ENCODE results near the gene SMTN.

The SMTN gene

GRCh38 chr22:31080848-31081649 lies at the start of gene SMTN:
SMTN (plus strand) TSS chr22:31081318; CDS start chr22:31083259, 1,941 bp downstream.
- no peaks in the 10 kb centered on the region for H3K9me3 ChIP-seq (ENCODE audit: control insufficient read depth in 2 of 2, low read length in 2 of 2)
- H3K4me3 ChIP-seq (ENCODE audit: low read length in 2 of 2): peak within 1 kb of the TSS; percentile 92 to 96
- peak within 1 kb of the TSS; percentile 96 to 98 for H3K9ac ChIP-seq (ENCODE audit: low read length in 2 of 2)
- no peaks in the 10 kb centered on the region for H3K27me3 ChIP-seq (ENCODE audit: control insufficient read depth in 1 of 2, insufficient read depth in 2 of 2, low read length in 2 of 2)
- peak within 1 kb of the TSS; percentile 98 for H3K27ac ChIP-seq (ENCODE audit: low read length)
- peaks cover 57% of the 10 kb centered on the region for H3K4me1 ChIP-seq (ENCODE audit: control insufficient read depth, insufficient read depth, low read length)
- peaks cover 0 to 12% of the 10 kb centered on the region in 2 donors for H3K36me3 ChIP-seq (ENCODE audit: control insufficient read depth in 2 of 2, insufficient read depth in 2 of 2, low read length in 2 of 2)

GRCh38 chr22:31036671-31037550 lies 44.2 kb upstream of the SMTN start:
- Histone ChIP-seq H3K4me3 (ENCODE audit: low read length in 2 of 2) (peak overlapping the region; percentile 38 to 57), H3K36me3 (ENCODE audit: control insufficient read depth in 2 of 2, insufficient read depth in 2 of 2, low read length in 2 of 2) (no peaks in the 10 kb centered on the region), H3K4me1 (ENCODE audit: control insufficient read depth, insufficient read depth, low read length) (peaks cover 50% of the 10 kb centered on the region), H3K9me3 (ENCODE audit: control insufficient read depth in 2 of 2, low read length in 2 of 2) (no peaks in the 10 kb centered on the region), H3K9ac (ENCODE audit: low read length in 2 of 2) (peak overlapping the region; percentile 64 to 74), H3K27ac (ENCODE audit: low read length) (peak overlapping the region; percentile 95), H3K27me3 (ENCODE audit: control insufficient read depth in 1 of 2, insufficient read depth in 2 of 2, low read length in 2 of 2) (no peaks in the 10 kb centered on the region)

- peak overlapping the region; percentile 23 to 55 for H3K9ac ChIP-seq (ENCODE audit: low read length in 2 of 2)
- peak overlapping the region; percentile 74 for H3K27ac ChIP-seq (ENCODE audit: low read length)
- H3K4me3 ChIP-seq (ENCODE audit: low read length in 2 of 2): no peak overlapping the region
- H3K27me3 ChIP-seq (ENCODE audit: control insufficient read depth in 1 of 2, insufficient read depth in 2 of 2, low read length in 2 of 2): no peaks in the 10 kb centered on the region
- no peaks in the 10 kb centered on the region for H3K9me3 ChIP-seq (ENCODE audit: control insufficient read depth in 2 of 2, low read length in 2 of 2)
- H3K36me3 ChIP-seq (ENCODE audit: control insufficient read depth in 2 of 2, insufficient read depth in 2 of 2, low read length in 2 of 2): no peaks in the 10 kb centered on the region
- H3K4me1 ChIP-seq (ENCODE audit: control insufficient read depth, insufficient read depth, low read length): peaks cover 50% of the 10 kb centered on the region
Measured at GRCh38 chr22:31038686-31039085, 42.4 kb upstream of the SMTN start.

GRCh38 chr22:31039393-31039792 lies 41.7 kb upstream of the SMTN start:
- Histone ChIP-seq H3K4me3 (ENCODE audit: low read length in 2 of 2) (peak overlapping the region in 1 of 2 donors; percentile 40), H3K27me3 (ENCODE audit: control insufficient read depth in 1 of 2, insufficient read depth in 2 of 2, low read length in 2 of 2) (no peaks in the 10 kb centered on the region), H3K9me3 (ENCODE audit: control insufficient read depth in 2 of 2, low read length in 2 of 2) (no peaks in the 10 kb centered on the region), H3K4me1 (ENCODE audit: control insufficient read depth, insufficient read depth, low read length) (peaks cover 55% of the 10 kb centered on the region), H3K27ac (ENCODE audit: low read length) (peak overlapping the region; percentile 74), H3K36me3 (ENCODE audit: control insufficient read depth in 2 of 2, insufficient read depth in 2 of 2, low read length in 2 of 2) (no peaks in the 10 kb centered on the region), H3K9ac (ENCODE audit: low read length in 2 of 2) (peak overlapping the region; percentile 23 to 42)

GRCh38 chr22:31040542-31041398 lies 40.3 kb upstream of the SMTN start:
- no peaks in the 10 kb centered on the region for H3K27me3 ChIP-seq (ENCODE audit: control insufficient read depth in 1 of 2, insufficient read depth in 2 of 2, low read length in 2 of 2)
- H3K4me3 ChIP-seq (ENCODE audit: low read length in 2 of 2): no peak overlapping the region
- H3K36me3 ChIP-seq (ENCODE audit: control insufficient read depth in 2 of 2, insufficient read depth in 2 of 2, low read length in 2 of 2): no peaks in the 10 kb centered on the region
- H3K27ac ChIP-seq (ENCODE audit: low read length): peak overlapping the region; percentile 58
- H3K4me1 ChIP-seq (ENCODE audit: control insufficient read depth, insufficient read depth, low read length): peaks cover 56% of the 10 kb centered on the region
- no peaks in the 10 kb centered on the region for H3K9me3 ChIP-seq (ENCODE audit: control insufficient read depth in 2 of 2, low read length in 2 of 2)
- H3K9ac ChIP-seq (ENCODE audit: low read length in 2 of 2): peak overlapping the region in 1 of 2 donors; percentile 21

- Histone ChIP-seq H3K9ac (ENCODE audit: low read length in 2 of 2) (peak overlapping the region in 1 of 2 donors; percentile 36), H3K4me1 (ENCODE audit: control insufficient read depth, insufficient read depth, low read length) (peaks cover 32% of the 10 kb centered on the region), H3K36me3 (ENCODE audit: control insufficient read depth in 2 of 2, insufficient read depth in 2 of 2, low read length in 2 of 2) (no peaks in the 10 kb centered on the region), H3K4me3 (ENCODE audit: low read length in 2 of 2) (peak overlapping the region in 1 of 2 donors; percentile 22), H3K27me3 (ENCODE audit: control insufficient read depth in 1 of 2, insufficient read depth in 2 of 2, low read length in 2 of 2) (no peaks in the 10 kb centered on the region), H3K9me3 (ENCODE audit: control insufficient read depth in 2 of 2, low read length in 2 of 2) (no peaks in the 10 kb centered on the region), H3K27ac (ENCODE audit: low read length) (peak overlapping the region; percentile 86)
Measured at GRCh38 chr22:31044262-31044861, 36.8 kb upstream of the SMTN start.

- Histone ChIP-seq H3K9me3 (ENCODE audit: control insufficient read depth in 2 of 2, low read length in 2 of 2) (no peaks in the 10 kb centered on the region), H3K4me1 (ENCODE audit: control insufficient read depth, insufficient read depth, low read length) (peaks cover 16% of the 10 kb centered on the region), H3K36me3 (ENCODE audit: control insufficient read depth in 2 of 2, insufficient read depth in 2 of 2, low read length in 2 of 2) (no peaks in the 10 kb centered on the region), H3K27me3 (ENCODE audit: control insufficient read depth in 1 of 2, insufficient read depth in 2 of 2, low read length in 2 of 2) (no peaks in the 10 kb centered on the region), H3K27ac (ENCODE audit: low read length) (peak overlapping the region; percentile 46), H3K4me3 (ENCODE audit: low read length in 2 of 2) (no peak overlapping the region), H3K9ac (ENCODE audit: low read length in 2 of 2) (no peak overlapping the region)
Measured at GRCh38 chr22:31045900-31046538, 35.1 kb upstream of the SMTN start.

- Histone ChIP-seq H3K27me3 (ENCODE audit: control insufficient read depth in 1 of 2, insufficient read depth in 2 of 2, low read length in 2 of 2) (no peaks in the 10 kb centered on the region), H3K4me1 (ENCODE audit: control insufficient read depth, insufficient read depth, low read length) (peaks cover 16% of the 10 kb centered on the region), H3K36me3 (ENCODE audit: control insufficient read depth in 2 of 2, insufficient read depth in 2 of 2, low read length in 2 of 2) (no peaks in the 10 kb centered on the region), H3K27ac (ENCODE audit: low read length) (peak overlapping the region; percentile 46), H3K4me3 (ENCODE audit: low read length in 2 of 2) (no peak overlapping the region), H3K9me3 (ENCODE audit: control insufficient read depth in 2 of 2, low read length in 2 of 2) (no peaks in the 10 kb centered on the region), H3K9ac (ENCODE audit: low read length in 2 of 2) (no peak overlapping the region)
Measured at GRCh38 chr22:31046539-31047226, 34.4 kb upstream of the SMTN start.

GRCh38 chr22:31048570-31048969 lies 32.5 kb upstream of the SMTN start:
- Histone ChIP-seq H3K27ac (ENCODE audit: low read length) (no peak overlapping the region), H3K4me3 (ENCODE audit: low read length in 2 of 2) (no peak overlapping the region), H3K4me1 (ENCODE audit: control insufficient read depth, insufficient read depth, low read length) (peaks cover 18% of the 10 kb centered on the region), H3K27me3 (ENCODE audit: control insufficient read depth in 1 of 2, insufficient read depth in 2 of 2, low read length in 2 of 2) (no peaks in the 10 kb centered on the region), H3K36me3 (ENCODE audit: control insufficient read depth in 2 of 2, insufficient read depth in 2 of 2, low read length in 2 of 2) (no peaks in the 10 kb centered on the region), H3K9ac (ENCODE audit: low read length in 2 of 2) (no peak overlapping the region), H3K9me3 (ENCODE audit: control insufficient read depth in 2 of 2, low read length in 2 of 2) (no peaks in the 10 kb centered on the region)

Data from stomach smooth muscle (tissue), 2 donors.